Ascending aorta (tissue), 2 donors: Measurements from ENCODE around the gene PPP1R27. TPM values are rescaled to one million over a fixed set of nuclear protein-coding genes. Genes with fewer than 3 reads are reported as not detected.

Experiments used
- DNase-seq, 2 donors: peaks; one replicate each; pipeline ENCODE4 v3.0.0-alpha.2; 2019; ENCODE audit warnings: low spot score in 2 of 2
- H3K27ac ChIP-seq, 2 donors: fragments of 200-600 bp; sonication (generic); one replicate each; pipeline ENCODE4 v1.5.1; 2016 to 2017; ENCODE audit warnings: mild to moderate bottlenecking in 1 of 2
- H3K27me3 ChIP-seq: fragments of 200-600 bp; sonication (generic); one replicate; pipeline ENCODE4 v1.5.1; 2017
- H3K36me3 ChIP-seq, 2 donors: fragments of 200-600 bp; sonication (generic); one replicate each; pipeline ENCODE4 v1.5.1; 2016
- H3K4me1 ChIP-seq, 2 donors: fragments of 200-600 bp; sonication (generic); one replicate each; pipeline ENCODE4 v1.5.1; 2016 to 2017; ENCODE audit warnings: mild to moderate bottlenecking in 1 of 2
- H3K4me3 ChIP-seq, 2 donors: fragments of 200-600 bp; sonication (generic); one replicate each; pipeline ENCODE4 v1.5.1; 2016 to 2017; ENCODE audit warnings: mild to moderate bottlenecking in 1 of 2
- H3K9me3 ChIP-seq, 2 donors: fragments of 200-600 bp; sonication (generic); one replicate each; pipeline ENCODE4 v1.5.1; 2016
- intact Hi-C: fragments of 100-400 bp; cut with DNase I; formaldehyde crosslinking; loops from one replicate; pipeline ENCODE4 v1.15.1; 2023
- total RNA-seq: library from RNA; depleted of rRNA; stranded (reverse); fragments of >200 nt; gene quantifications from one replicate; pipeline ENCODE4 v1.1.0, GENCODE V29; 2016
- TF ChIP-seq, protein P1 (sequence below), 3 experiments: fragments of 200-600 bp in 2 of 3; fragments of 450-650 bp in 1 of 3; sonication (generic) in 2 of 3; IDR thresholded peaks; one replicate each; pipeline ENCODE4 v1.5.1; 2016 to 2019; ENCODE audit warnings: antibody characterized with exemption in 3 of 3, mild to moderate bottlenecking in 1 of 3, moderate library complexity in 1 of 3

The PPP1R27 gene
- not detected for total RNA-seq

DNA sequence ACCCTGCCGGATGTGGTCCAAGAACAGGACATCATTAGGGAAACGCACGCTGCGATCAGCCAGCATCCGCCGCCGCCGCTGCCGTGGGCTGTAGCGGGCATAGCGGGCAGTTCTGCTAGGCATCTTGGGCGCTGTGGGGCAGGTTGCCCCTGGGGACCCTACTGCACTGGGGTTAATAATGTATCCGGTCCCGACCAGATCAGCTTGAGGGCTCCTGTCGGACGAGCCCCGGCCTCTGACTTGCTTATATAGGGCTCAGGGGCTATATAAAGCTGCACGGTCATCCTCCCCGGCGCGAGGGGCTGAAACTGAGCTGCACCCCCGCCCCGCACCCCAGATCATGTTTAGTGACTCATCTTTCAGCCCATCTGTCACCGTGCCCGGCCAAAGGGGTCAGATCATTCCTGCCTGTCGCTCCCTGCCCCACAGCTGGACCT is at the start of gene PPP1R27:
Gene PPP1R27, minus strand, starts transcription at position 220 of the 437 bp plus-strand sequence. Its CDS starts 97 bp downstream, at position 123.
- Histone ChIP-seq H3K27me3 (no peaks in the 10 kb centered on the region), H3K4me1 (peaks cover 16 to 22% of the 10 kb centered on the region in 2 donors), H3K9me3 (no peaks in the 10 kb centered on the region), H3K4me3 (peak within 1 kb of the TSS; percentile 77 to 92), H3K36me3 (no peaks in the 10 kb centered on the region), H3K27ac (peak within 1 kb of the TSS in 1 of 2 donors; percentile 91)
- TF ChIP-seq, protein P1, sequence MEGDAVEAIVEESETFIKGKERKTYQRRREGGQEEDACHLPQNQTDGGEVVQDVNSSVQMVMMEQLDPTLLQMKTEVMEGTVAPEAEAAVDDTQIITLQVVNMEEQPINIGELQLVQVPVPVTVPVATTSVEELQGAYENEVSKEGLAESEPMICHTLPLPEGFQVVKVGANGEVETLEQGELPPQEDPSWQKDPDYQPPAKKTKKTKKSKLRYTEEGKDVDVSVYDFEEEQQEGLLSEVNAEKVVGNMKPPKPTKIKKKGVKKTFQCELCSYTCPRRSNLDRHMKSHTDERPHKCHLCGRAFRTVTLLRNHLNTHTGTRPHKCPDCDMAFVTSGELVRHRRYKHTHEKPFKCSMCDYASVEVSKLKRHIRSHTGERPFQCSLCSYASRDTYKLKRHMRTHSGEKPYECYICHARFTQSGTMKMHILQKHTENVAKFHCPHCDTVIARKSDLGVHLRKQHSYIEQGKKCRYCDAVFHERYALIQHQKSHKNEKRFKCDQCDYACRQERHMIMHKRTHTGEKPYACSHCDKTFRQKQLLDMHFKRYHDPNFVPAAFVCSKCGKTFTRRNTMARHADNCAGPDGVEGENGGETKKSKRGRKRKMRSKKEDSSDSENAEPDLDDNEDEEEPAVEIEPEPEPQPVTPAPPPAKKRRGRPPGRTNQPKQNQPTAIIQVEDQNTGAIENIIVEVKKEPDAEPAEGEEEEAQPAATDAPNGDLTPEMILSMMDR (IDR thresholded peaks at IDR 0.05), result no peak
- no peak for DNase-seq
- intact Hi-C loops, result loop anchor here (5.0 kb wide), 1 partner anchor 37 kb away; the partner anchor contains the start of gene ARHGDIA

DNA sequence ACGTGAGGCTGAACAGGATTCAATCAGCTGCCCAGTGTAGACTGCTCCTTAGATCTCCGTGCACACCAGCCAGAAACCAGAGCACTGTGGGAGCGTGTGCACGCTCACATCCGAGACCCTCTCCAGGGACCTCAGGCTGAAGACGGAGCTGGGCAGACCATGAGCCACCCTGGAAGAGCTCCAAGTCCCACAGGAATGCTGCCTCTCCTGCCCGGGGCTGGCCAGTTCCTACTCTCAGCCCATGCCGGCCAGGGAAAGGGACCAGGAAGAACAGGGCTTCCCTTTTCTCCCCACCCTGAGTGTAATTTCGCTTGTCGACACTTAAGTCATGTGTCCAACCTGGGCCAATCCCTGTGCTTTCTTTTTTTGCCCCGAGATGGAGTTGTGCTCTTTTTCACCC is 49.7 kb upstream of the PPP1R27 start:
- TF ChIP-seq, protein P1 (IDR thresholded peaks at IDR 0.05), result no peak
- no peaks in the 10 kb centered on the region for H3K27me3 ChIP-seq
- DNase-seq, result no peak
- H3K36me3 ChIP-seq, result peaks cover 46 to 53% of the 10 kb centered on the region in 2 donors
- no peaks in the 10 kb centered on the region for H3K9me3 ChIP-seq
- H3K4me3 ChIP-seq, result no peak overlapping the region
- peaks cover 0 to 5% of the 10 kb centered on the region in 2 donors for H3K4me1 ChIP-seq
- intact Hi-C loops, result no loop called here
- H3K27ac ChIP-seq, result peak overlapping the region; percentile 27 to 48

DNA sequence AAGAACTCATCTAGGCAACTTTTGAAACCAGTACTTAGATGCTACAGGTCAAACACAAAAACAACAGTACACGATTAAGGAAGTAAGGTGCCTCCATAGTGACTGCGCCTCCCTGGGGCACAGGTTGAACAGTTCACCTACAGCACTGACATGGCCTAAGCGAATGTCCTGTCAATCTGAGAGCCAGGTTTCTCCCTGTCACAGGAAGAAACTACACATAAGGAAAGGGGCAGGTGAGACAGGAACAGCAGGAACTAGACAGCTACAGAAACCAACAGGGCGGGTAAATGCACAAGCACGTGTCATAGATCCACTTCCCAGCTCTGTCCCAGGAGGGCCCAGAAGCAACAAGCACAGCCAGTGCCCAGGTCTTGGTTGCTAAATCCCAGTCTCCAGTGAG is 44.3 kb upstream of the PPP1R27 start:
- H3K36me3 ChIP-seq, result peaks cover 15 to 24% of the 10 kb centered on the region in 2 donors
- TF ChIP-seq, protein P1 (IDR thresholded peaks at IDR 0.05), result no peak
- no peak overlapping the region for H3K4me3 ChIP-seq
- H3K4me1 ChIP-seq, result no peaks in the 10 kb centered on the region
- H3K27ac ChIP-seq, result no peak overlapping the region
- no peaks in the 10 kb centered on the region for H3K9me3 ChIP-seq
- no peak for DNase-seq
- intact Hi-C loops, result no loop called here
- no peaks in the 10 kb centered on the region for H3K27me3 ChIP-seq

DNA sequence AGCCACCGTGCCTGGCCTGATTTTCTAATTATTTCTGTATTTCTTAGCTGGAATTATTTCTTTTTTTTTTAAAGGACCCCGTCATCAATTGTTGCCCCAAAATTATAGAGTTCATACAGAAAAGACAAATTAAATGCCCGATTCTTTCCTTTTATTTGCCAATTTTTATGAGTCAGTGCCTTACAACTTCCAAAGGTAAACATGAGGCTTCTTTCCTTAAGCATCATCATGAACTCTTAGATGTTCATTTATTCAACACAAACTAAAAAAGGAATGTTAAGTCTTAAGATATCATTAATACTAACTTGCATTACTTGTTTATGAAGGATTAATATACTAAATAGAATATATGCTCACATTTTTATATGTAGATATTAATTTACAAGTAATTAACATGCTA is 43.4 kb upstream of the PPP1R27 start:
- no peak for DNase-seq
- peaks cover 15 to 23% of the 10 kb centered on the region in 2 donors for H3K36me3 ChIP-seq
- H3K4me3 ChIP-seq, result no peak overlapping the region
- H3K9me3 ChIP-seq, result no peaks in the 10 kb centered on the region
- TF ChIP-seq, protein P1 (IDR thresholded peaks at IDR 0.05), result no peak
- H3K4me1 ChIP-seq, result no peaks in the 10 kb centered on the region
- intact Hi-C loops, result no loop called here
- no peaks in the 10 kb centered on the region for H3K27me3 ChIP-seq
- H3K27ac ChIP-seq, result no peak overlapping the region

DNA sequence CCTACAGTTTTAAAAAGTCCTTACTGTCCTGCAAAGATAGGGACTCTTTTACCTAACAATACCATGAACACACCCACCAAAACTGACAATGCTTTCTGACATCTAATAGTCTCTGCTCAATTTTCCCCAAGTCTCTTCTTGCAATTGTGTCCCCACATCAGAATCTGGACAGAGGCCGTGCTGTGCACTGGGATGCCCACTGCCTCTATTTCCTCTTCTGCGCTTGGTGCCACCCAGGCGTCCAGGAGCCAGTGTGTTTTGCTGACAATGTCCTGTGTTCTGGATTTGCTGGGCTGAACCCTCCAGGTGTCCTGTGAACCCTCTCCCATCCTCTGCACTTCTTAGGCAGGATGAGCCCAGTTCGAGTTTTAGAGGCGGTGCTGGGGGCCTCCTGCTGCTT is 42.7 kb upstream of the PPP1R27 start:
- Histone ChIP-seq H3K9me3 (no peaks in the 10 kb centered on the region), H3K4me3 (no peak overlapping the region), H3K36me3 (peaks cover 15 to 16% of the 10 kb centered on the region in 2 donors), H3K4me1 (peaks cover 0 to 3% of the 10 kb centered on the region in 2 donors), H3K27ac (no peak overlapping the region), H3K27me3 (no peaks in the 10 kb centered on the region)
- DNase-seq, result no peak
- intact Hi-C loops, result no loop called here
- TF ChIP-seq, protein P1 (IDR thresholded peaks at IDR 0.05), result no peak
